Muscle of leg (tissue), 11 donors: ENCODE data around the gene NLE1. TPM values are rescaled to one million over a fixed set of nuclear protein-coding genes. Genes with fewer than 3 reads are reported as not detected.
A peak's percentile ranks its signal among the peaks of the same experiment; 100 is the strongest.
"Not testable (repeated sequence)": the region's sequence is repeated elsewhere in the genome, so short reads cannot be mapped to it uniquely, and the experiment has no call there.

Experiments used
- DNase-seq: peaks from one replicate; pipeline ENCODE4 v3.0.0; 2013
- H3K27ac ChIP-seq: one replicate; pipeline ENCODE4 v1.5.1; 2013; ENCODE audit warnings: mild to moderate bottlenecking, low read length, control low read depth
- H3K27me3 ChIP-seq: one replicate; pipeline ENCODE4 v1.6.1; 2013; ENCODE audit warnings: low read length; ENCODE audit not compliant: control insufficient read depth, insufficient read depth
- H3K36me3 ChIP-seq: one replicate; pipeline ENCODE4 v1.6.1; 2013; ENCODE audit warnings: low read length; ENCODE audit not compliant: control insufficient read depth, insufficient read depth
- H3K4me1 ChIP-seq: one replicate; pipeline ENCODE4 v1.6.1; 2013; ENCODE audit warnings: low read length; ENCODE audit not compliant: control insufficient read depth, insufficient read depth
- H3K4me3 ChIP-seq: one replicate; pipeline ENCODE4 v1.5.1; 2013; ENCODE audit warnings: low read length, control low read depth
- H3K9me3 ChIP-seq: replicated peaks from 2 replicates; pipeline ENCODE4 v1.6.1; 2013; ENCODE audit warnings: low read depth, low read length; ENCODE audit not compliant: control insufficient read depth
- WGBS: methylation state at CpG from one replicate; pipeline ENCODE4 v1.1.5; 2013; ENCODE audit warnings: missing lambda C conversion rate; ENCODE audit not compliant: insufficient coverage; 5-methylcytosine and 5-hydroxymethylcytosine counted together
- polyA plus RNA-seq, 8 donors: library from polyadenylated mRNA; unstranded; fragments of 120-200 nt; gene quantifications; one replicate each; pipeline versions ENCODE4 v1.2.1 to v1.2.3, GENCODE V29; 2013; ENCODE audit warnings: inconsistent platforms in 1 of 8, low replicate concordance in 1 of 8; ENCODE audit not compliant: insufficient read length in 8 of 8, insufficient read depth in 1 of 8
- total RNA-seq: library from RNA; stranded (reverse); fragments of 120-200 nt; gene quantifications from one replicate; pipeline ENCODE4 v1.2.4, GENCODE V29; 2013

Gene NLE1
- total and polyA plus RNA-seq, 9 donors: 13.8 to 18.9 (median 16.6) TPM

GRCh38 chr17:35151080-35151479 lies 9.0 kb upstream of the NLE1 start:
- not testable (repeated sequence) for H3K9me3 ChIP-seq, H3K27me3 ChIP-seq, H3K4me3 ChIP-seq, H3K27ac ChIP-seq, DNase-seq
- peaks cover 17% of the 10 kb centered on the region for H3K4me1 ChIP-seq
- peaks cover 11% of the 10 kb centered on the region for H3K36me3 ChIP-seq
- WGBS: 89% methylated on average over 18 of the region's 29 CpGs

- Histone ChIP-seq H3K4me3 (no peak overlapping the region), H3K9me3 (no peaks in the 10 kb centered on the region), H3K27me3 (peaks cover 3% of the 10 kb centered on the region), H3K4me1 (peaks cover 17% of the 10 kb centered on the region), H3K27ac (no peak overlapping the region), H3K36me3 (peaks cover 5% of the 10 kb centered on the region)
- DNase-seq: no peak
- WGBS: 90% methylated on average over 11 of the region's 11 CpGs
Measured at GRCh38 chr17:35149941-35150340, 7.8 kb upstream of the NLE1 start.

- peak overlapping the region; percentile 54 for H3K4me3 ChIP-seq
- no peaks in the 10 kb centered on the region for H3K9me3 ChIP-seq
- WGBS: 57% methylated on average over 5 of the region's 9 CpGs
- peak; percentile 26 for DNase-seq
- H3K36me3 ChIP-seq: no peaks in the 10 kb centered on the region
- peak overlapping the region; percentile 85 for H3K27ac ChIP-seq
- peaks cover 17% of the 10 kb centered on the region for H3K4me1 ChIP-seq
- H3K27me3 ChIP-seq: no peaks in the 10 kb centered on the region
Measured at GRCh38 chr17:35148144-35148543, 6.0 kb upstream of the NLE1 start.

- Histone ChIP-seq H3K36me3 (no peaks in the 10 kb centered on the region), H3K27me3 (no peaks in the 10 kb centered on the region), H3K9me3 (no peaks in the 10 kb centered on the region), H3K27ac (peak within 1 kb of the TSS; percentile 85), H3K4me1 (peaks cover 14% of the 10 kb centered on the region), H3K4me3 (peak within 1 kb of the TSS; percentile 54)
- 55% methylated on average over 4 of the region's 4 CpGs for WGBS
- peak; percentile 80 for DNase-seq
Measured at GRCh38 chr17:35147375-35147905, 5.3 kb upstream of the NLE1 start, which contains the start of gene UNC45B. Gene UNC45B, plus strand, starts transcription at chr17:35147817. Its CDS starts 447 bp downstream, at chr17:35148264.

GRCh38 chr17:35146214-35146833 lies 4.2 kb upstream of the NLE1 start:
- Histone ChIP-seq H3K4me3 (no peak overlapping the region), H3K9me3 (no peaks in the 10 kb centered on the region), H3K27me3 (no peaks in the 10 kb centered on the region), H3K27ac (peak overlapping the region; percentile 85), H3K4me1 (peaks cover 19% of the 10 kb centered on the region), H3K36me3 (no peaks in the 10 kb centered on the region)
- no peak for DNase-seq
- 80% methylated on average over 1 of the region's 4 CpGs for WGBS

GRCh38 chr17:35144840-35145239 lies 2.7 kb upstream of the NLE1 start:
- Histone ChIP-seq H3K9me3 (no peaks in the 10 kb centered on the region), H3K27me3 (no peaks in the 10 kb centered on the region), H3K27ac (no peak overlapping the region), H3K4me3 (no peak overlapping the region), H3K4me1 (peaks cover 24% of the 10 kb centered on the region), H3K36me3 (peaks cover under 1% of the 10 kb centered on the region)
- 100% methylated on average over 1 of the region's 4 CpGs for WGBS
- no peak for DNase-seq

- Histone ChIP-seq H3K4me3 (no peak overlapping the region), H3K27ac (no peak overlapping the region), H3K36me3 (peaks cover 25% of the 10 kb centered on the region), H3K27me3 (no peaks in the 10 kb centered on the region), H3K4me1 (peaks cover 19% of the 10 kb centered on the region), H3K9me3 (no peaks in the 10 kb centered on the region)
- WGBS: 66% methylated on average over 8 of the region's 8 CpGs
- DNase-seq: no peak
Measured at GRCh38 chr17:35142467-35142796, 329 bp upstream of the NLE1 start.

GRCh38 chr17:35138218-35138617 lies 3.9 kb downstream of the NLE1 start:
- H3K27ac ChIP-seq: no peak overlapping the region

GRCh38 chr17:35135322-35135721 lies 6.8 kb downstream of the NLE1 start:
- no peak overlapping the region for H3K4me3 ChIP-seq
- peaks cover 87% of the 10 kb centered on the region for H3K36me3 ChIP-seq
- 70% methylated on average over 1 of the region's 6 CpGs for WGBS
- H3K27ac ChIP-seq: no peak overlapping the region
- no peaks in the 10 kb centered on the region for H3K4me1 ChIP-seq
- no peak for DNase-seq
- H3K9me3 ChIP-seq: no peaks in the 10 kb centered on the region
- no peaks in the 10 kb centered on the region for H3K27me3 ChIP-seq

More at GRCh38 chr17:35138218-35138617, 3.9 kb downstream of the NLE1 start:
- H3K9me3 ChIP-seq: no peaks in the 10 kb centered on the region
- no peaks in the 10 kb centered on the region for H3K27me3 ChIP-seq
- H3K4me3 ChIP-seq: no peak overlapping the region
- H3K4me1 ChIP-seq: peaks cover 10% of the 10 kb centered on the region
- peaks cover 64% of the 10 kb centered on the region for H3K36me3 ChIP-seq
- WGBS: 100% methylated on average over 1 of the region's 6 CpGs
- no peak for DNase-seq

- H3K4me1 ChIP-seq: no peaks in the 10 kb centered on the region
- H3K27ac ChIP-seq: no peak overlapping the region
- H3K36me3 ChIP-seq: peaks cover 70% of the 10 kb centered on the region
- H3K9me3 ChIP-seq: no peaks in the 10 kb centered on the region
- no peaks in the 10 kb centered on the region for H3K27me3 ChIP-seq
- 98% methylated on average over 18 of the region's 22 CpGs for WGBS
- H3K4me3 ChIP-seq: no peak overlapping the region
- DNase-seq: no peak
Measured at GRCh38 chr17:35132816-35133550, 9.1 kb downstream of the NLE1 start.
